Ishikawa (cell line): Measurements from ENCODE around the gene ADAMTS12.

Experiments
- CEBPB ChIP-seq: IDR thresholded peaks from 2 replicates; pipeline ENCODE4 v1.6.1; 2012
- CREB1 ChIP-seq: IDR thresholded peaks from 2 replicates; pipeline ENCODE4 v1.6.1; 2012; ENCODE audit warnings: low read depth
- EGR1 ChIP-seq: IDR thresholded peaks from 2 replicates; pipeline ENCODE4 v1.6.1; 2012
- EP300 ChIP-seq: IDR thresholded peaks from 2 replicates; pipeline ENCODE4 v1.6.1; 2012; ENCODE audit warnings: borderline replicate concordance
- FOXM1 ChIP-seq: IDR thresholded peaks from 2 replicates; pipeline ENCODE4 v1.6.1; 2012; ENCODE audit warnings: low read depth, borderline replicate concordance
- NFIC ChIP-seq: IDR thresholded peaks from 2 replicates; pipeline ENCODE4 v1.6.1; 2012
- RAD21 ChIP-seq: IDR thresholded peaks from 2 replicates; pipeline ENCODE4 v1.6.1; 2012; ENCODE audit warnings: low read depth
- TAF1 ChIP-seq: IDR thresholded peaks from 2 replicates; pipeline ENCODE4 v1.6.1; 2012; ENCODE audit warnings: low read depth, mild to moderate bottlenecking
- TCF12 ChIP-seq: IDR thresholded peaks from 2 replicates; pipeline ENCODE4 v1.6.1; 2012; ENCODE audit warnings: low read depth
- TEAD4 ChIP-seq: IDR thresholded peaks from 2 replicates; pipeline ENCODE4 v1.6.1; 2012
- YY1 ChIP-seq: IDR thresholded peaks from 2 replicates; pipeline ENCODE4 v1.6.1; 2012; ENCODE audit warnings: low read depth
- ZBTB7A ChIP-seq: IDR thresholded peaks from 2 replicates; pipeline ENCODE4 v1.6.1; 2012; ENCODE audit warnings: low read depth
- TF ChIP-seq, protein P1 (sequence below): IDR thresholded peaks from 2 replicates; pipeline ENCODE4 v1.6.1; 2012
- TF ChIP-seq, protein P2 (sequence below): IDR thresholded peaks from 2 replicates; pipeline ENCODE4 v1.6.1; 2012; ENCODE audit warnings: low read depth, mild to moderate bottlenecking
- TF ChIP-seq, protein P3 (sequence below): IDR thresholded peaks from 2 replicates; pipeline ENCODE4 v1.6.1; 2012

ADAMTS12 gene

DNA sequence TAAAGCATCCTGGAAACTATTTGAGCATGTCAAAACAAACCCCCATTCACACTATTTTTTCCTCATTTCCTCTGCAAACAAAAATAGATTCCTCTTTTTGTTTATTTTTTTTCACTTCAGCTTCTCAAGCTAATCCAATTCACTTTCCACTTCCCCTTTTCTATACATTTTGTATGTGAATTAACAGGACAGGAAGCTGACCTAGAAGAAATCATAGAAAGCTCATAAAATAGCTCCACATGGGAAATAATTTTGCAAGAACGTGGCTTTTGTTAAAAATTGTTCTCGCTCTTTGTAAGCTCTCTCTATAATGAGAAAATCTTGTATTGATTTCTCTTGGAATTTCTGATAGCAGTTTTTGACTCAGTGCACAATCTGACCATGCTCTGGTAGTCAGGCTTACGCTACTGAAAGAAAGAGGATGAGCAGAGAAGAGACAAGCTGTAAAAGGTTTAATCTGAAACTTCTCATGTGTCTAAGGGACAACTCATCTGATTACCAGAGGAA is 215.8 kb downstream of the ADAMTS12 start:
- TF ChIP-seq EGR1 (no peak), ZBTB7A (no peak), YY1 (no peak), RAD21 (no peak), NFIC (no peak), FOXM1 (no peak), TEAD4 (no peak), CEBPB (no peak), TCF12 (no peak), TAF1 (no peak), CREB1 (no peak), EP300 (no peak)
- TF ChIP-seq, protein P1, sequence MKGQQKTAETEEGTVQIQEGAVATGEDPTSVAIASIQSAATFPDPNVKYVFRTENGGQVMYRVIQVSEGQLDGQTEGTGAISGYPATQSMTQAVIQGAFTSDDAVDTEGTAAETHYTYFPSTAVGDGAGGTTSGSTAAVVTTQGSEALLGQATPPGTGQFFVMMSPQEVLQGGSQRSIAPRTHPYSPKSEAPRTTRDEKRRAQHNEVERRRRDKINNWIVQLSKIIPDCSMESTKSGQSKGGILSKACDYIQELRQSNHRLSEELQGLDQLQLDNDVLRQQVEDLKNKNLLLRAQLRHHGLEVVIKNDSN: no peak
- TF ChIP-seq, protein P2, sequence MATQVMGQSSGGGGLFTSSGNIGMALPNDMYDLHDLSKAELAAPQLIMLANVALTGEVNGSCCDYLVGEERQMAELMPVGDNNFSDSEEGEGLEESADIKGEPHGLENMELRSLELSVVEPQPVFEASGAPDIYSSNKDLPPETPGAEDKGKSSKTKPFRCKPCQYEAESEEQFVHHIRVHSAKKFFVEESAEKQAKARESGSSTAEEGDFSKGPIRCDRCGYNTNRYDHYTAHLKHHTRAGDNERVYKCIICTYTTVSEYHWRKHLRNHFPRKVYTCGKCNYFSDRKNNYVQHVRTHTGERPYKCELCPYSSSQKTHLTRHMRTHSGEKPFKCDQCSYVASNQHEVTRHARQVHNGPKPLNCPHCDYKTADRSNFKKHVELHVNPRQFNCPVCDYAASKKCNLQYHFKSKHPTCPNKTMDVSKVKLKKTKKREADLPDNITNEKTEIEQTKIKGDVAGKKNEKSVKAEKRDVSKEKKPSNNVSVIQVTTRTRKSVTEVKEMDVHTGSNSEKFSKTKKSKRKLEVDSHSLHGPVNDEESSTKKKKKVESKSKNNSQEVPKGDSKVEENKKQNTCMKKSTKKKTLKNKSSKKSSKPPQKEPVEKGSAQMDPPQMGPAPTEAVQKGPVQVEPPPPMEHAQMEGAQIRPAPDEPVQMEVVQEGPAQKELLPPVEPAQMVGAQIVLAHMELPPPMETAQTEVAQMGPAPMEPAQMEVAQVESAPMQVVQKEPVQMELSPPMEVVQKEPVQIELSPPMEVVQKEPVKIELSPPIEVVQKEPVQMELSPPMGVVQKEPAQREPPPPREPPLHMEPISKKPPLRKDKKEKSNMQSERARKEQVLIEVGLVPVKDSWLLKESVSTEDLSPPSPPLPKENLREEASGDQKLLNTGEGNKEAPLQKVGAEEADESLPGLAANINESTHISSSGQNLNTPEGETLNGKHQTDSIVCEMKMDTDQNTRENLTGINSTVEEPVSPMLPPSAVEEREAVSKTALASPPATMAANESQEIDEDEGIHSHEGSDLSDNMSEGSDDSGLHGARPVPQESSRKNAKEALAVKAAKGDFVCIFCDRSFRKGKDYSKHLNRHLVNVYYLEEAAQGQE: no peak
- TF ChIP-seq, protein P3, sequence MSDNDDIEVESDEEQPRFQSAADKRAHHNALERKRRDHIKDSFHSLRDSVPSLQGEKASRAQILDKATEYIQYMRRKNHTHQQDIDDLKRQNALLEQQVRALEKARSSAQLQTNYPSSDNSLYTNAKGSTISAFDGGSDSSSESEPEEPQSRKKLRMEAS: no peak

DNA sequence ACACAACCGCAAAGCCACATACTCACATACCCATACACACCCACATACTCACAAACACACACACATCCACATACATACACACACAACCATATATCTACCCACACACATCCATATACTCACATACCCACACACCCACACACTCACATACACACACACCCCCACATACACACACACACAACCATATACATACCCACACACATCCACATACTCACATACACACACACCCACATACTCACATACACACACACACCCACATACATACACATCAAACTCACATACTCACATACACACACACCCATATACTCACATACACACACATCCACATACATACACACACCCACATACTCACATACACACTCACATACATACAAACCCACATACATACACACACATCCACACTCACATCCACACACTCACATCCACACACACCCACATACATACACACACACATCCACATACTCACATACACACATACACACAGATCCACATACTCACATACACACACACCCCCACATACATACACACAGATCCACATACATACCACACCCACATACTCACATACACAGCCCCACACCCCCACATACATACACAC is 220.0 kb downstream of the ADAMTS12 start:
- no peak for TF ChIP-seq YY1

DNA sequence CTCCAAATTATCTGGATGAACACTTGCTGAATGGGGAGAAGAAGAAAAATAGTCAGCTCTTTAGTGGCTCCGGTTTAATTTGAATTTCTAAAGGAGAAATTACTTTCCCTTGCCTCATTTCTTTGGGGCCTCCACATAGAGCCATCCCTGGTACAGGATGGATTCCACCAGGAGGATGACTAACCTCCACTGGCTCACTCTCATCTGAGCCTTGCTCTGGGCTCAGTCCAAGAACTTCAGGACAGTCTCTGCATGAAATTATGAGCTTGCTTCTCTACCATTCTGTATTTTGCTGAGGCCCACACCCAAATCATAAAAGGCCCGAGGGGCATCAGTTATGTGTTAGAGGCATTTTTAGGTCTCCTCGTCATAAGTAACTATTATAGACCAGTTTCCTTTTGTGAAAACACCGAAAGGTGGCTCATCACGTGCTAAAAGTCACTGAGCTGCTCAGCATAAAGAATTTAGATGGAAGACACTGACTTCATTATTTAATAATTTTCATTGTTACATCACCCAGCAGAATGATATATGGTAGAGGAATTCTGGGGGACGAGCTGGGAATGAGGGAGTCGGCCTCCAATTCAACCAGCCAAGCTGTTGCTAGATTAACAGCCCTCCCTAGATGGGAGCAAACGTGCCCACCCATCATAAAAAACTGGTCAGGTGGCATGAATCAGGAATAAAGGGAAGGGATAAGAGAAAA is 228.9 kb downstream of the ADAMTS12 start:
- TF ChIP-seq CREB1 (no peak), RAD21 (no peak), EP300 (no peak), YY1 (no peak), EGR1 (no peak)
- TF ChIP-seq, protein P2: no peak

DNA sequence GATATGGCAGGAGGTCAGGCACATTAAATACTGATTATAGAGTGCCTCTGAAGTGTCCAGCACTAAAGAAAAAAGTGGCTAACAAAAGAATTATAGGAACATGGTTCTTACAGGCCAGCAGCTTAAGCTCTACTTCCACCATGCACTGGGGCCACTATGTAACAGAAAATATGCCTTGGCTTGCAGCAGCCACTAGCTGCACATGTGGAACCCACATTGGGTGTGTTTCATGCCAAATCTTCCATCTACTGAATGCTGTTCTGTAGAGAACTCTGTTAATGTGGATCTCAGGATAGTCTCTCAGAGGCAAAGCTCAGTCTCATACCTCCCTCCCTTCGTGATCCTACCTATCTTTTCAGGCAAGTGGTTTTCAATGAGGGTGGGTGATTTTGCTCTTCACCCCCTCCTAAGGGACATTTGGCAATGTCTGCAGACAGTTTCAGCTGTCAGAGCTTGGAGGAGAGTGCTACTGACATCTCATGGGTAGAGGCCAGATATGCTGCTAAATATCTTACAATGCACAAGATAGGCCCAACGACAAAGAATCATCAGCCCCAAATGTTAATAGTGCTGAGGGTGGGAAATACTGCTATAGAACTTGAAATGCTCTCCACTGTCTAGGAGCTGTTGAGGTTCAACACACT is 232.1 kb downstream of the ADAMTS12 start:
- TF ChIP-seq TAF1: no peak
- TF ChIP-seq CEBPB: no peak
- TF ChIP-seq, protein P1: no peak
- no peak for TF ChIP-seq EP300
- TF ChIP-seq FOXM1: no peak
- TF ChIP-seq TCF12: no peak
- TF ChIP-seq RAD21: no peak
- no peak for TF ChIP-seq TEAD4
- TF ChIP-seq CREB1: no peak
- no peak for TF ChIP-seq YY1
- TF ChIP-seq, protein P2: no peak
- TF ChIP-seq, protein P3: no peak
- no peak for TF ChIP-seq NFIC
- TF ChIP-seq ZBTB7A: no peak
- no peak for TF ChIP-seq EGR1
